ENCODE measurements around the gene SLC25A21.
"Not testable (repeated sequence)": the region's sequence is repeated elsewhere in the genome, so short reads cannot be mapped to it uniquely, and the experiment has no call there.

SLC25A21 gene

DNA sequence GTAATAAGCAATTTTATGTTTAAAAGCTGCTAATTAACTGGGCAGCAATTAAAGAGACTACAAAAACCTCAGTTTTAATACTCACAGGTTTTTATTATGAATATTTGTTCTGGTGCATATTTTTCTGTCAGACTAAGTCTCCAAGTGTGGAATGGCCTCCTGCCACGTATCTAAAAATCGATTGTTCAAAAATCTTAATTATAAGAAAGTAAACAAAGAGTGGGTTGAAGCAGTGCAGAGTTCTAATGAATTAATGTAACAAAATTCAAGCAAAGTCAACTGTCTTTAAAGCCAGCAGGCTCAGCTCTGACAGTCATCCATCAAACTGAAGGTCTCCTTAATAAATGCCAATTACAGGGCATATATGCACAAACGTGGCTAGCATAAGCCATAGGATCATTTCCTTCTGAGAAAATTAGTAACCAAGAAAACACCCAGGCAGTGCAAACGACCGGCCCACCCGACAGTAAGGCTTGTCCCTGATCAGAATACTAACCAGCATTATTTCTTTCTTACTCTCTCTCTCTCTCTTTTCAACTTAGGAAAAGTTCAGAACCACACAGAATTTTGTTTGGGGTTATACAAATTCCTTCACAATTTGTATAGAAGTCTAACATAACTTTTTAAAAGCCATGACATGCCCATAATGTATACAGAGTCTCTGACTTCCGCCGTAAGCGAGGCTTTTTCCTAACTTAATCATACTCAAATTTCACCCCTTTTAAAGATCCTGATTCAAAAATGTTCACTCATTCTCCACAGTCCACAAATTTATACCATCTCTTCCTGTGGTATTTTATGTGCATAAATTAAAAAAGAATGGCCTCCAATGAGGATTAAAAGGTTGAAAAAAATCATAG is 83.8 kb downstream of the SLC25A21 start:
- DNase-seq (ENCODE audit: low spot score), result no peak

DNA sequence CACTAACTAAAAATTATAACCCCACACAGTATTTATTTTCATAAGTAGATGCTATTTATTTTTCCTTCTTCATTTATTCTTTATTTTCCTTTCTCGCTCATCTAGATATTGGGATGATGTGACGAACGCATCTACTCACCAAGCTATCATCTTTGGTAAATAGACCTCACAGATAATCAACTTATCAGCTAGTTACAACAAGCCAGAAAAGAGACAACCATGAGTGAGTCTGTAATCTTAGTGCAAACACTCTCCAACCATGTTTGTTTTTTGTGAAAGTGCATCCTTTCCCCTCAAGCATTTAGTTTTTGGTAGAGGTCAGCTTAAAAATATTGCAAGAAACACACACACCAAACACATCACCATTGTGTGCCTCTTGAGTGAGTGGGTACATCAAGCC is 84.9 kb downstream of the SLC25A21 start:
- no peak for DNase-seq (ENCODE audit: low spot score)

DNA sequence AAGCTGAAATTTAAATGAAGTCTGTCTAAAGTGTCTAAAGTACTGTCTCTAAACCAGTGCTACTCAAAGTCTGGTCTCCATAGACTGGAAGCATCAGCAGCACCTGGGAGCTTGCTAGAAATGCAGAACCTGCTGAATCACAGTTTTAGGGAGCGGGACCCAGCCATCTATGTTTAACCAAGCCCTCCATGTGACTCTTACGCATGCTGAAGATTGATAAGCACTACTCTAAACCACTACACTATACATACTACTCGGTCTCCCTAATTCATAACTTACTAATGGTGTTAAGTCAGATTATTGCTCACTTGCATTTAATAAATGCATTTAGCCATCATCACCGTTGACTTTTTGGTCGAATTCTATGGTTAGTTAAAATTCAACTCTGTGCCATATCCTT is 88.8 kb downstream of the SLC25A21 start:
- no peak for DNase-seq (ENCODE audit: low spot score)

DNA sequence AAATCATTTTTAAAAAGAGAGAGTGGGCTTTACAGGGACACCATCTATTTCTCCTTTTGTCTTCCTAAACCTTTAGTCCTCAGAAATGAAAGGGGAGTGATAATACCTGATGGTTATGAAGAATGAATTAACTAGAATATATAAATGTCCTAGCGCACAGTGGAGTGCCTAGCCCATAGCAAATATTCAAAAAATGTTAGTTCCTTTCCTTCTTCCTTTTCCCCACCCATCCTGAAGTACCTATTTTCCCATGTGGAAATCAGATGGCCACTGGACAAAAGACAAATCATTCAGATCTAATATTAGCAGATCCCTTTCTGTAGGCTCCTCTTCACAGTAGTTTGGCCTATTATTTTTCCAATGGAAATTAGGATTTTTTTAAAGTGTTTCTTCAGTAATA is 90.0 kb downstream of the SLC25A21 start:
- DNase-seq (ENCODE audit: low spot score), result no peak

DNA sequence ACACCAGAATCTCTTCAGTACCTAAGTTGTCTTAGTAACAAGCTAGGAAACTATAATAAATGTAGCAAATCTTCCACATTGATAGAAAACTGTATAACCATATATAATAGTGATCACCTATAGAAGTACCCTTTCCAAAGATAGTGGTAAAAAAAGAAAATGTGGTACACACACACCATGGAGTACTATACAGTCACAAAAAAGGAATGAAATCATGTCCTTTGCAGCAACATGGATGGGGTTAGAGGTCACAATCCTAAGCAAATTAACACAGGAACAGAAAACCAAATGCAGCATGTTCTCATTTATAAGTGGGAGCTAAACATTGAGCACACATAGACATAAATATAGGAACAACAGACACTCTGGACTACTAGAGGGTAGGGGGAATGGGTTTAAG is 90.5 kb downstream of the SLC25A21 start:
- no peak for DNase-seq (ENCODE audit: low spot score)

DNA sequence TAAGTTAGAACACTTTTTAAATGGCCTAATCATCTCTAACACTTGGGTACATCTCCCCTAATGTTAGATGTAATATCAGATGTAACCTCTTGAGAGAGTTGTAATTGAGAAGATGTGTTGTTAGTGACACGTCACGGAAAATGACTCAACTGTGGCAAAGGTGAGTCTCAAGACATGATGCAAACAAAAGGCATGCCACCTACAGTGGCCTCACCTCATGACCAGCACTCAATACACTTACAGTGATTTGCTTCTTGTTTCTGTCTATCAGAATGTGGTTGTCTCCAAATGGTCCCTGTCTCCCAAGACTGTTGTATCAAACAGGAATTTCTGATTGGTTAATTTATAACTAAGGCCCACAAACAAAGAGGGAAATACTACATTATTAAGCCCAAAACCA is 91.2 kb downstream of the SLC25A21 start:
- DNase-seq (ENCODE audit: low spot score), result no peak

DNA sequence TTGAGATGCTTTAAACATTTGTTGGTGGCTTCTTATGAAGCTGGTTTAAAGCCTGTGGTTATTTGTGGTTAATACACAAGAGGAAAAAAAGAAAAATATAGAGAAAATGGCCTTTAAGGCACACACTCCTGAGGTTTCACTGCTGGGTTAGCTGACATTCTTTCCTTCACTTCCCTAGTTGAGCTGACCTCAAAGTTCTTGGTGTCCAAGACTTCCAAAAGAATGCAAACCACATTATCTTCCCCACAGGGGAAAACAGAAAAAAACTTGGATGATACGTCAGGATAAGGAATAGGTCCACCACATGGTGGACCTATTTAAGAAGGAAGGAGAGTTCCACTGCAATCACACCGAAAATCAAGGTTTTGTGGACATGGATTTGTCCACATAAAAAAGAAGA is 94.3 kb downstream of the SLC25A21 start:
- DNase-seq (ENCODE audit: low spot score), result no peak

DNA sequence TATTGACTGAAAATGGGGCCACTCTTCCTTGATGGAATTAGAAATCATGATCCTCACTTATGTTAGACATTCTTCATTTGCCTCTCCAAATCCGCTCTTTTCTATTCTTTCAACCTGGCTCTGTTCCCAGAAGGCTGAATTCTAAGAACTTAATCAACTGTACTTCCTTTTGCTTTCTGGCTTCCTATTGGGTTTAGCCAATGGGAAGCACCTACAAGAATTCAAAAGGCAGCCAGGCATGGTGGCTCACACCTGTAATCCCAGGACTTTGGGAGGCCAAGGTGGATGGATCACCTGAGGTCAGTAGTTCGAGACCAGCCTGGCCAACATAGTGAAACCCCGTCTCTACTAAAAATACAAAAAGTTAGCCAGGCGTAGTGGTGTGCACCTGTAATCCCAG is 98.1 kb downstream of the SLC25A21 start:
- DNase-seq (ENCODE audit: low spot score), result not testable (repeated sequence)

DNA sequence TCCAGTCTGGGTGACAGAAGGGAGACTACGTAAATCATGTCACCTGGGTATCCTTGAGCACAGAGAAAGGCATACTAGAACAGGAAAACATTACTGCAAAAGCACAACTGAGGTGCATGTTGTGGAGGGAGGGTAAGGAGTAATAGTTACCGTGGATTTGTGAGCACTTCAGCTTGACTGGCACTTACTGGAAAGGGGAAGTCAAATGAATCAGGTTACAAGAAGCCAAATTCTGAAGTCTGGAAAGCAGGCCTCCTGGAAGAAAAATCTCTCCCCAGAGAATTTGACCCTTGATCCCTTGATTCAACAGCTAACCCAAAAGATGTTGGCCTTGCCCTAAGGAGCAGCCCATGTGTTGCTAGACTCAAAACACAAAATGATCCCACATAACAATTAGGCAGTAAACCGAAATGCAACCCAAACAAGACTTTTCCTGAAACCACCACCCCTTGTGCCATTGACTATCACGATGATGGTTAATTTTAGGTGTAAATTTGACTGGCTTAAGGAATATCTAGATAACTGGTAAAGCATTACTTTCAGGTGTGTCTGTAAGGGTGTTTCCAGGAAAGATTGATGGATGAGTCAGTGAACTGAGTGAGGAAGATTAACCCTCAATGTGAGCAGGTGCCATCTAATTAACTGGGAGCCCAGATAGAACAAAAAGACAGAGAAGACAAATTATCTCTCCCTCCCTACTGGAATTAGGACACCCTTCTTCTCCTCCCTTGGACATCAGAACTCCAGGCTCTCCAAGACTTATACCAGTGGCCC is 108.8 kb downstream of the SLC25A21 start:
- no peak for DNase-seq (ENCODE audit: low spot score)

DNA sequence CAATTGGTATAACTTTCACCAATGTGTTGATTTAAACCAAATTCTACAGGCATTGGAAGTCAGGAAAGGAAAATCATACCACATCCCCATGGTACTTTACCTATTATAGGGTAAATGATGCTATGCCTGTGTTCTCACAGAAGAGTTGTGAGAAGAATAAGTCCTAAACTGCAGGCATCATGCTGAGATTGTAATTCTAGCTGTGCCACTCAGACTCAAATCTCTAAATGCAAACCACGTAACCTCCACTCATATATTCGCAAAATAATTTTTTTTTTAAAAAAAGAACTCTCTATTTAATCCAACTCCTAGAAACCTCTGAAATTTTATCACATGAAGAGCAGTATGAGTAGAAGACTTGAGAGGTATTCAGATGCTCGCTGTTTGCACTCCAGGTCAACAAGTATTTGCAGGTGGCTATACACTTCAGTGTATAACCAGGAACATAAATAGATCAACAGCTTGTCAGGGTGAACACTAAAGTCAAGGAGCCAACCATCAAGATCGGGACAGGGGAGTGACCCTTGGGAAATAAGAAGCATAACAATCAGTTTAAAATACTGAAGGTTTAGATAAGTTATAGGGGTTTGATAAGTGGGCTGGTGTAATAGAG is 110.1 kb downstream of the SLC25A21 start:
- DNase-seq (ENCODE audit: low spot score), result no peak

DNA sequence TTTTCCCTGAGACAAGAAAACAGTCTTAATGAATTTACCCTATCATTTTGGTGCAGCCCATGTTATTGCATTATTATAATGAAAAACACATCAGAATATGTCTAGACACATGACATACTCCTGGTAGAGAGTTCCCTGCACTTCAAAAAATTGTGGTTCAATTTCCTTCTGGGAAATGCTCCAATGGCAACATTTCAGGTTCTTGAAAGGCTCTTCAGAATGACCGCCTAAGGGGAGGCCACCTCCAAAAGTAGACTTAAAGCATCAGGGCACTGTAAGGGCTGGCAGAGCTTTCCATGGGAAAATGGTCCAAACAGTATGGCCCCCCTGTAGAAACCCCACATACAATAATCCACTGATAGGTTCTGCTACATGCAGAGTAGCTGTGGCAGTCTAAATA is 110.7 kb downstream of the SLC25A21 start:
- no peak for DNase-seq (ENCODE audit: low spot score)

DNA sequence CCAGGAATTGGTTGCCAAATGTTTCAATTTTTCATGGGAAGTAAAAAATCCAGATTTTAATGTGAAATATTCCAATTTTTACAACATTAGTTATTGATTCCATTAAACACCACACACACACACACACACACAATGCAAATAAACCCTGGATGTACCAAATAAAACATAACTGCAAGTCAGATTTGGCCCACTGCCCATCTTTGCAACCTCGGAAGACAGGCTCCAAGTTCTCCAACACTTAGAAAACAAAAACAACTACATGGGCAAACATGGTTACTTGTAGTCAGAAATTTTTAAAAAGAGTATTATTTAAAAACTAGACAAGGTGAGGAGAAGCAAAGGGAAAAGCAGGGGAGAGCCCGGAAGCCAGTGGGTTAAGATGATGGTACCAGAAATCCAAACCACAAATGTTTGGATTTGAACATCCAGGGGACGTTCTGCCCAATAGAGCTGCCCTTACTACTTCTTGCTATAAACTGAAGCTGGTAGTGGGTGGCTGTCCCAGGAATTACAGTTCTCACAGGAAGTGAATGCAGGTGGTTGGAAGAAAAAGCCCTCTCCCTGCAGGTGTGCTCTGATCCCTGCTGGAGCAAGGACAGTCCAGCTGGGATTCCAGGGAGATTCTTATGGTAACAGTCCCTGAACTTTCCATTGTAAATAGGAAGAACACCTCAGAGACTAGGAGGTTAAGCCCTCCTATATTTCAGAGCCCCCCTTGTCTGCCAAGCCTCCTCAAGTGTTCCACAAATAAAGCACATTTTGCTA is 111.7 kb downstream of the SLC25A21 start:
- no peak for DNase-seq (ENCODE audit: low spot score)

DNA sequence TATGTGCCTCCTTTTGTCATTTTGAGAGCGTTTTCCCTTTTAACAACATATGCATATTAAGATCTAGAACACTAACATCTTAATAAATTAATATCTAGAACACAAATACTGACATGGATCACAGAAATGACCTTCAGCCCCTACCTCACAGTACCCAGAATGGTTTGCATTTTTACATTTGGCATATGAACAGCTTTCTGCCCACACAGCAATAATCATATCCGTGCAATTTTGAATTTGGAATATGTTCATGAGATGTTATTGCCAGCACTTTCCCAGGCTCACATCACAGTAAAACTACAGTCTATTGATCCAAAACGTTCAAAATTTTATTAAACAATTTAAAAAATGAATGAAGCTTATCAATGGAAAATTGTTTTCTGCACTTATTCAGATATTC is 114.6 kb downstream of the SLC25A21 start:
- DNase-seq (ENCODE audit: low spot score), result no peak

DNA sequence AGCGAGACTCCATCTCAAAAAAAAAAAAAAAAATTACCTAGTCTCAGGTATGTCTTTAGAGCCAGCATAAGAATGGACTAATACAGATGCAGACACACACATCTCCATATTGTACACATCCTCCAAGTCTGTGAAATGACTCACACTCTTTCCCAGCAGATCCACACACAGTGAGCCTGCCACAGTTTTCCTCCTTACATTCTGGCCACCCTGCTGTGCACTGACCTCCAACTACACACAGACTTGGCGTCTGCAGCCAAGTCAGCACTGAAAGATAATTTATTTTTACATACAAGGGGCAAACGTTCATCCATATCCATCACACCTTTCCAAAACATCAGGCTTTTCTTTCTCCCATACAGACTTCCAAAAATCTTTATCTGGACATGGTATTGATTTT is 115.9 kb downstream of the SLC25A21 start:
- DNase-seq (ENCODE audit: low spot score), result no peak

DNA sequence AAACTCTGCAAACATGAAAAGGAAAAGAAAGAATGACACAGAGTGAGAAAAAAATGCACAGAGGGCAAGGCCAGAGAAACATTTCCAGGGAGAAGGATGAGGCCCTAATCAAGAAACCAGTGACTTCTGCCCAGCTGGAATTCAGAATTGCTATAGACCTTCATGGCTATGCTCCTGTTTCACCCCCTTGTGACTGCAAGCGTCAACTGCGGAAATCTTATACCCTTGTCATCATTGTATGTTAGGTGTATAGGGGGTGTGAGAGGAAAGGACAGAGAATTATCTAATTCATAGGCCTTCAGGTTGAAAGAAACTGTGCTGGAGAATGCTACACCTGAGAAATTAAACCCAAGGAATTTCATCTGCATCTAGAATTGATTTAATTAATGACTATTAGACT is 117.5 kb downstream of the SLC25A21 start:
- no peak for DNase-seq (ENCODE audit: low spot score)

DNA sequence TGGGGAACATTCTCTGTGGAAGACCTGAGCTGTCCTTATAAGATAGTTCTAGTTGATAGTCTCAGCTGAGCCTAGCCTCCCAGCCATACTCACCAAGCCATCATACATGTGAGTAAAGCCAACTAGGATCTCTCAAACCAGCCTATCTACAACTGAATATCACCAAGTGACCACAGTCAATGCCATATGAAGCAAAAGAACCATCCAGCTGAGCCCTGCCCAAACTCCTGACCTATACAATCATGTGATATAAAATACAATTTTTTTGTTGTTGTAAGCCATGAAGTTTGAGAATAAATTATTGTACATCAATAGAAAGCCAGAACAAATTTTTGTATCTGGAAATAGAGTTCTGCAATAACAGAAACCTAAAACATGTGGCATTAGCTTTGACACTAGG is 118.3 kb downstream of the SLC25A21 start:
- DNase-seq (ENCODE audit: low spot score), result no peak

DNA sequence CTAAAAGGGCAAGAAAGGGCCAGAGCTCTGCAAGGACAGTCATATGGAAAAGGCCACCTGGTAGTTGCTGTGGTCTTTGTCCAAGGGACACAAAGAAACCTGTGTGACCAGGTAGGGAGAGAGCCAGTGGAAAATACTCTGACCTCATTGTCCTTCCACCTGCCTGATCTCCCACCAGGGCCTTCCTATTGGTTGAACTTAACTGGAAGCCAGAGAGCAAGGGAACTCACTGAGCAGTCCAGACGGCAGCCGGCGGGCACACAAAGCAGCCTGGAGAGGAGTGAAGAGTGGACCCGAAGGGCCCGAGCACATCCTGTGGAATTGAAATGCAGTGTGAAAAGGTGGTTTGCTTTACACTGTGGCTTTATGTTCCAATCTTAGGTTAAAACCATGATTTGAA is 120.7 kb downstream of the SLC25A21 start:
- DNase-seq (ENCODE audit: low spot score), result no peak

DNA sequence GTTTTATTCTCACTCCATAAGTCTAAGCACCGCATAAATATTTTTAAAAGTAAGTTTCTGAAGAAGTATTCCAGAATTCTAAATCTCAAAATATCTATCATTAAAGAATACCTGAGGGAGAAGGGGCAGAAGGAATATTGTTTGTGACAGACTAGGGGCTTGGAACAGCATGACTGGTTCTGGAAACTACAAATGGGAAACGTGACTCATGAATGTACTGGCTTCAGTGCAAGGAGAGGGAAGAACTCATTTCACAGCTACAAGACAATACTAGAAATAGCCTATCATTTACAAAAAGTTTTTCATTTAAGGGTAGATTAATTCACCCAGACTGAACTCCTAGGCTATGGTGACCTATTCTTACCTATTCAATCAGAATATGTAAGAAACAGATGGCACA is 121.3 kb downstream of the SLC25A21 start:
- no peak for DNase-seq (ENCODE audit: low spot score)

DNA sequence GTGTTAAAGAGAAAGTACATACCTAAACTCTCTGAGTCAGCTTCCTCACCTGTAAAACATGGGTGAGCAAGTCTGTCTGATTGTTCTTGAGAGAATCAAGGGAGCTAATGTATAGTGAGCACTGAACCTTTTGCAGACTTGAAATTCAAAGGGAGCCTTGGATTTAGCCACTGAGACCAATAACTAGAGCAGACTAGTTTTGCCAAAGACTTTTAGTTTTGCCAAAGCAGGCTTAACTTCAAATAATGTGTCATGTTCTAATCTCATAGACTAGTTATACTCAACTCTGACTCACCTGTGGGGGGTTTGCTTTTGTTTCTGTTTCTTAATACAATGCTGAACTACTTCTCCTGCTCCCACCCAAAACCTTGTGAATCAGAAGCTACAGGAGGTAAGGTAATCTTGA is 123.7 kb downstream of the SLC25A21 start:
- no peak for DNase-seq (ENCODE audit: low spot score)

DNA sequence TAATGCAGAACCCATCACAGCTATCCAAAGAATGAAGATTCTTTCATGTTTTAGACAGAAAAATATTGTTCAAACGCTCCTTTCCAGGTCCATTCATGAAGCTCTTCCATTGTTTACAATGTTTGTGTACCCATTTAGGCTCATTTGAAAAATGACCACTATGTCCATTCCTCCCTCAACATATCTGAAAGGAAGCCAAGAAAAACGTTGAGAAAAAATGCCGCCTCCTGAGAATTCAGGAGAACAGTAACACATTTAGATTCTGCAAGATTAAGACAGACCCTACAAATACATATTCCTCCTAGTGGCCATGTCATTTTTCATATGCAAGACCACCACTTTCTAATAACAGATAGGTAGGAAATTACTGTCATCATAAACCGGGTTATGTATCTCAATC is 124.4 kb downstream of the SLC25A21 start:
- DNase-seq (ENCODE audit: low spot score), result no peak

DNA sequence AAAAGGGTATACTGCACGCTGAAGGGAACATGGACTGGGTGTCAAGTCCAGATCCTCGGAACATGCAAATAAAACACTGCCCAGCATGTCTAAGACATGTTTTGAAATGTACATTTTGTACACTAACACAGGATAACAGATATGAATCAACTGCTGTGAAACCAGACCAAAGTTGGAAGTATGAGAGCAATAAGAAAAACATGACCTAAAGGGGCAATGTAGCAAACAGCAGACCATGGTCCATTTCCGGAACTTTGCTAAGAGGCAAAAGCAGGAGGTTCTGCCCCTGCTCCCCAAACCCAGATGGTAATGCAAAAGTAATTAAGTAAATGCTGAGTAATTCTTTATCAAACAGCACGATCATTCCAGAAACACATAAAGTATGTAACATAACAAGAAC is 125.2 kb downstream of the SLC25A21 start:
- DNase-seq (ENCODE audit: low spot score), result no peak

DNA sequence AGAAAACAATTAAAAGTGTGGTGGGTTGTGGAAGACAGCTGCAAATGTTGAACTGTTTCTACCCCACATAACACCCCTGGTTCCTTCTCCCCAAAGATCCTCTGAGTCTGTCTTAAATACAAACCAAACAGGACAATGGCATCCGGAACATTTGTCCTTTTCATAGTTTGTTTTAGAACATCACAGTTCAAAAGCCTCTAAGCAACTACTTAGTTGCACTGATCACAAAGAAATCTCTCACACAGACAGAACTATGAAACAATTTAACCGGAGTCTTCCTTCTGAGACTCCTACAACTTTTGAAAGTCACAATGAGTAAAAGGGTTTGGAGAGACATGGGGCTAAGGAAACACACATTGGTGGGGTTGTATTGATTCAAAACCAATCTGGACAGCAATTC is 125.6 kb downstream of the SLC25A21 start:
- DNase-seq (ENCODE audit: low spot score), result no peak

All from cerebellar cortex (tissue), 1 donor.